HG03457 (cell line): ENCODE data around the gene MAD1L1.
"Not testable (repeated sequence)": the region's sequence is repeated elsewhere in the genome, so short reads cannot be mapped to it uniquely, and the experiment has no call there.

Experiments
- ATAC-seq: cut with Tn5 transposase; IDR thresholded peaks from one replicate; pipeline ENCODE4 v1.9.1; 2021; ENCODE audit warnings: moderate number of reproducible peaks; ENCODE audit not compliant: unreplicated experiment

The MAD1L1 gene

DNA sequence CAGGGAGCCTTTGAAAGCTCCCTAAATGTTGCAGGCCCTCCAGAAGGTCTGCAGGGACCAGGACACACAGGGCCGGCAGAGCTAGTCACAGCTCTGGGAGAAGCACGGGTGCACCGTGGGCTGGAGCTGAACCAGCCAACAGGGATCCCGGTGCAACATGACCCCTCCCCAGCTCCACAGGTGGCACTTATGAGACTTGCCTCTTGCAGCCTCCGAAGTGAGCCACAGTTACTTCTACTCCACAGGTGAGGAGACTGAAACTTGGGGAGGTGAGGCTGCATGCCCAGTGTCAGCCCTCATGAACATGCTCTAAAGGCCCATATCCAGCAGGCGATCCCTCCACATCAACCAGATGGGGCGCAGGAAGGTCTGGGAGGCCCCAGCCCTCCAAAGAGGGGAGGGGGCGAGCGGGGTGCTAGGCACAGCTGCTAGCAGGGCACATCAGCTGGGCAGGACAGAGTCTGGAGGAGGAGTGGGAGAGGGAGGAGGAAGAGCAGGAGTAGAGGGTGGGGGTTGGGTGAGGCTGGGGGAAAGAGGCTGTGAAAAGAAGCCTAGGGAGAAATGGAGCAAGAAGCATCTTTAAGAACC is 338.3 kb downstream of the MAD1L1 start:
- ATAC-seq: no peak

- no peak for ATAC-seq
Observed at GRCh38 chr7:1893451-1893850, 339.3 kb downstream of the MAD1L1 start.

- no peak for ATAC-seq
Observed at GRCh38 chr7:1893036-1893435, 339.7 kb downstream of the MAD1L1 start.

GRCh38 chr7:1892011-1892965 is 340.5 kb downstream of the MAD1L1 start:
- no peak for ATAC-seq

DNA sequence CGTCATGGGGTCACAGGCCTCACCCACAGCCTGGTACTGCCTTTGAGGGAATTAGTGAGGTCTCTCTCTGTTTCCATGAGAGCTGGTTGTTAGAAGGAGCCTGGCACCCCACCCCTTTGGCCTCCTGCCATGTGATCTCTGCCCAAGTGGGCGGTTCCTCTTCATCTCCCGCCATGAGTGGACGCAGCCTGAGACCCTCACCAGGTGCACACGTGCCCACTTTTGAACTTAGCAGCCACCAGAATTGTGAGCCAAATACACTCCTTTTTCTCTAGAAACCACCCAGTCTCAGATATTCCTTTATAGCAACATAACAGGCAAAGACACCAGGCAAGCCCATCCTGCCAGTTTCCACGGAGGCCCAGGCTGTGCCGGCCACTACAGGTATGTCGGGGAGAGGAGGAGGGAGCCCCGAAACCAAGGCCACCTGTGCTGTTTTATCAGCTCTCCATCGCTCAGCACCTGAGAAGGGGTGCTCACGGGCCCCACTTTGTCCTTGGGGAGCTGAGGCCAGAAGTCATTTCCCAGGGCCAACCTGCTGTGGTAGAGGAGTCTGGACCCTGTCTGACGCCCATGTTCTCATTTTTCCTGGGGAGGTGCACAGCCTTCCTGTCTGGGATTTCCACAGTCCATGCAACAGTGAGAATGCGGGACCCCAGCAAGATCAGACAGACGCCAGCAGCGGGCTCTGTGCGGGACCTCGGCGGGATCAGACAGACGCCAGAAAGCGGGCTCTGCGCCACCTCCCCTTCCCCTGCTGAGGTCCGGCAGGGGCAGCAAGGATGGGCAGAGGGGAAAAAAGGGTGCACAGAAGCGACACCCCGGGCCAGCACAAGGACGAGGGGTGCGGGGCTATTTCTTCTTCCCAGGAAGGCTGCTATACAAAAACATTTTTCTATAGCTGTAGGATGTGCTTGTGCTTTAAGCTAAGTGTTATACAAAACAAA is 342.2 kb downstream of the MAD1L1 start:
- no peak for ATAC-seq

- ATAC-seq: no peak
Observed at GRCh38 chr7:1889556-1890181, 343.1 kb downstream of the MAD1L1 start.

DNA sequence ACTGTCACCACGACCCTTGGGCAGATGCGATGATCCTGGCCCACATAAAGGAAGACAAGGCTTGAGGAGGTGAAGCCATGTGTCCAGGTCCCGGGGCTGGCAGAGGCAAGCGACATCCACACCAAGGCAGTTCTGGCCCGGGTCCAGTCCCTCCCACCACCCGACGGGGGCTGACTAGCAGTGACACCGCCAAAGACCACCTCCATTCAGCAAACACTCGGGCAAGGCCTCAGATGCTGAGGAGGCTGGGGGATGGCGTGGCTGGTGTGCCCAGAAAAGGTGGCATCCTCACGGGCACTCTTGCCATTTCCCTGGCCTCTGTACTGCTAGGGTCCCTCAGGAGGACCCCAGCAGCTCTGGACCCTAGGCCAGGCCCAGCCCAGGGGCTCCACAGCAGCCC is 343.7 kb downstream of the MAD1L1 start:
- no peak for ATAC-seq

DNA sequence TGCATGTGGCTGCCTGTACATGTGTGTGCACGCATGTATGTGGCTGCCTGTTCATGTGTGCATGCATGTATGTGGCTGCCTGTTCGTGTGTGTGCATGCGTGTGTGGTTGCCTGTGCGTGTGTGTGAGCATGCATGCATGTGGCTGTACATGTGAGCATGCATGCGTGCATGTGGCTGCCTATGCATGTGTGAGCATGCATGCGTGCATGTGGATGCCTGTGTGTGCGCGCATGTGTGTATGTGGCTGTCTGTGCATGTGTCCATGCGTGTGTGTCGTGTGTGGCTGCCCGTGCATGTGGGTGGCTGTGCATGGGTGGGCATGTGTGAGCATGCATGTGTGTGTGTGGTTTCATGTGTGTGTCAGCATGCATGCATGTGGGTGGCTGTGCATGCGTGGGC is 344.3 kb downstream of the MAD1L1 start:
- ATAC-seq: no peak

DNA sequence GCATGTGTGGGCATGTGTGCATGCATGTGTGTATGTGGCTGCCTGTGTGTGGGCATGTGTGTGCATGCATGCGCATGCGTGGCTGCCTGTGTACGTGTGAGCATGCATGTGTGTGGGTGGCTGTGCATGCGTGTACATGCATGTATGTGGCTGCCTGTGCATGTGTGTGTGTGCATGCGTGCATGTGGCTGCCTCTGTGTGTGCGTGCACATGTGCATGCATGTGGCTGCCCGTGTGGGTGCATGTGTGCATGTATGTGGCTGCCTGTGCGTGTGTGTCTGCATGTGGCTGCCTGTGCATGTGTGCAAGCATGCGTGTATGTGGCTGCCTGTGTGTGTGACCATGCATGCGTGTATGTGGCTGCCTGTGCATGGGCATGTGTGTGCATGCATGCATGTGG is 345.5 kb downstream of the MAD1L1 start:
- ATAC-seq: no peak

GRCh38 chr7:1886361-1887064 is 346.2 kb downstream of the MAD1L1 start:
- ATAC-seq: no peak

DNA sequence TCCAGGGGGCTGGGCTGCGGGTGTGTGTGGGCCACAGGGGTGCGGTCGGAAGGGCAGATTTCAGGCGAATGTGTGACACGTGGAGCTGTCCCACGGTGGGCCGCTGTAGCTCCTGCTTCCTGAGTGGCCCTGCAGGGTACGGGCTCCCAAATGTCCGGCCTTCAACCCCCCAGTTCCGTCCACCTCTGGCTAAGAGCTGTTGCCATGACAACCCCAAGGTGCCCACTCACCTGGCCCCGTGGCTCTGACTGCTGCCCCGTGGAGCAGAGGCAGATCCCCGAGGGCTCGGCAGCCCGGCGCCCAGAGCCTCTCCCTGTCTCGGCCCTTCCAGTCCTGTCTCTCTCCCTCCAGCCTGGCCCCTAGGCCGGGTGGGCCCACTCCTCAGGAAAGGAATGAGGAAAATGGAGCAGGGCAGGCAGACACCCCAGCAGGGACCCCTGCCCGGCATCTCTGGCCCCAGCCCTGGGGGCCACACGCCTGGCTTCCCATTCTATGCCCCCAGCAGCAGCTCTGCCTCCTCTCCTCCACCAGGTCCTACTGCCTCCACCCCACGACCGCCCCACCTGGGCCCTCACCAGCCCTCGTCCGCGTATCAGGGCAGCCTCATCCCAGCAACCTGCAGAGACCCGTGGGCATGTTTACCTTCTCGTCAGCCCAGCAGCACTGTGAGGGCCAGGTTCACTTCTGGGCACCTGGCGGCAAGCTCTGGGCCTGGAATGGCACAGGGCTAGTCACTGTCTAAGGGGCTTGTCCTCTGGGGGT is 347.1 kb downstream of the MAD1L1 start:
- no peak for ATAC-seq

GRCh38 chr7:1884583-1885350 is 348.0 kb downstream of the MAD1L1 start:
- ATAC-seq: no peak

DNA sequence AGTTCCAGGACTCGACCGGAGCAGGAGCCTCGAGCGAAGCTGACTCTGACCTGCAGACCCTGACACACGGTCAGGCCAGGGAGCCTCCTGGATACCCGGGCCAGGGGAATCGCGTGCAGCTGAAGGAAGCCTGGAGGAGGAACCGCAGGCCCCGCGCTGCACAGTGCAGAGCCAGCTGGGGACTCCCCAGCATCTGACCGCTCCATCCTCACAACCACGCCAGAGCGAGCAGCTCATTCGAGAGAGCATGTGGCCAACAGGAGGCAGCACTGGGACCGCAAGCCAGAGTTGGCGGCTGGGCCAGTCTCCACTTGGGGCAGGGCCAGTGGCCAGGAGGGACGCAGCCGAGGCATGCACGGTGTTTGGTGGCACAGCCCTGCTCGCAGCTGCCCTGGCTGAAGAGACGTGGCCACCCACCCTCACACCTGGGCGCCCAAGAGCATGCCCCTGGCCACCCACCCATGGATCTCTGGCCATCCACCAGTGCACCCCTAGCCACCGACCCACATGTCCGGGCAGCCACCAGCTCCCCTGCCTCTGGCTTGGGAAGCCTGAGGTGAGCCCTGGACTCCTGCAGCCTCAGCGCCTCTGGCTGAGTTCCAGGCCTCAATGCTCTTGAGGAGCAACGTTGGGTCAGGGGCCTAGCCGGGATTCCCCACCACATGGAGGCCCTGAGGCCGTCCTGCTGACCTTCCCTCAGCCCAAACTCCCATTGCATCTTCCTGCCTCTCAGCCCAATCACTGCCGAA is 348.7 kb downstream of the MAD1L1 start:
- ATAC-seq: no peak

GRCh38 chr7:1883031-1883761 is 349.5 kb downstream of the MAD1L1 start:
- ATAC-seq: no peak

DNA sequence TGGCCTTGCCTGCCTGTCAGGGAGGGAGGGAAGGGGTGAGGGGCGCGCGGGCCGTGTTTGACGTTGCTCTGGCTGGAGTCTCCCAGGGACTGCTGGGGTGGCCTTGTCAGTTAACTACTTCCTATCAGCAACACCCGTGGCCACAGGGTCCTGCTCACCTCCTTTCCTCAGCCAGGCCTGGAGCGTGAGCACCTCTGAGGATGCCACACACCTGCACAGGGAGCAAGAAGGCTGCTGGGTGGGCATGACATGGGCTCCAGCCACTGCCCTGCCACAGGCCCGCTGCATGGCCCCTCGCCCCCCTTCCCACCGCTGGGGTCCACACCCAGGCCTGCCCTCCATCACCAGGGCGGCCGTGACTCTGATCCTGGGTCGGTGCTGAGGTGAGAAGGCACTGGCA is 350.3 kb downstream of the MAD1L1 start:
- no peak for ATAC-seq

DNA sequence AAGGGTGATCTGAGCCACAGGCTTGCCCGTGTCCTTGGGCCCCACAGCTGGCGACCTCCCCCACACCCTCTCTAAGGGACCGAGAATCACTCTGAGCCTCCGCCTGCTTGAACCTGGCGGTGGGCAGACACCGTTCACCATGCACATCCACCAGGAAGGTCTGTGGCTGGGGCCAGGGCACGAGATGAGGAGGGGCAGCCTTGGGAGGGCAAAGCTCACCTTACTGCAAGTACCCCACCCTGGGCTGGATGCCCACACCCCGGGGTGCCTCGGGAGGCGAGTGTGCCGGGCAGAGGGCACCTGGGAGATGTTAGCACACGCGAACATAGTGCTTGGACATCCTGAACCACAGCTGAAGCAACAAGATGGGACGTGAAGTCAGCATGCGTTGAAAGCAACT is 350.8 kb downstream of the MAD1L1 start:
- no peak for ATAC-seq

DNA sequence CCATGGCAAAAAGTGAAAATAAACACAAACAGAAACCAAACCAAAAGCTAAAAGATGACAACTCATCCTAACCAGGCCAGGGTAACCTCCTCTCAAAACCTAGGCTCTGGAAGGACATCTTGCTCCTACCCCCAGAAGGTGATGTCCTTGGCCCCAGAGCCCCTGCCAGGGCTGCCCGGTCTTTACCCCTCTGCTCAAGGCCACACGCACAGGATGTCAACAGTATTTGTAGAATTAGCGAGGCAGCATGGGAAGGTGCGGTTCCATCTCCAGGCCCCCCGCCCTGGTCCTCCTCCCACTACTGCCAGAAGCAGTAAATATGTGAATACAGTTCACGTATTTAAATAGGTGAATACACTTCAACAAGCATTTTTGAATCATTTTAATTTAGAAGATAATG is 356.1 kb downstream of the MAD1L1 start:
- not testable (repeated sequence) for ATAC-seq
